Epithelial cell of proximal tubule (primary cell): ENCODE measurements around the gene SRPRB. TPM values are rescaled to one million over a fixed set of nuclear protein-coding genes. Genes with fewer than 3 reads are reported as not detected.

Source experiments
- DNase-seq: peaks from one replicate; pipeline ENCODE4 v3.0.0-alpha.2; 2011; ENCODE audit warnings: low read depth
- H3K4me3 ChIP-seq: 2 replicates; pipeline ENCODE4 v1.5.1; 2011; ENCODE audit warnings: low read depth, mild to moderate bottlenecking, low read length
- total RNA-seq: library from RNA; depleted of rRNA; stranded (reverse); fragments of >200 nt; gene quantifications from 2 replicates; pipeline ENCODE4 v1.2.3, GENCODE V29; 2015
- TF ChIP-seq, protein P1 (sequence below): conservative IDR thresholded peaks from 2 replicates; pipeline ENCODE4 v1.5.1; 2012; ENCODE audit warnings: low read depth, mild to moderate bottlenecking, low read length

SRPRB gene
- total RNA-seq, 1 donor from 2014 or later: 18.7 TPM

DNA sequence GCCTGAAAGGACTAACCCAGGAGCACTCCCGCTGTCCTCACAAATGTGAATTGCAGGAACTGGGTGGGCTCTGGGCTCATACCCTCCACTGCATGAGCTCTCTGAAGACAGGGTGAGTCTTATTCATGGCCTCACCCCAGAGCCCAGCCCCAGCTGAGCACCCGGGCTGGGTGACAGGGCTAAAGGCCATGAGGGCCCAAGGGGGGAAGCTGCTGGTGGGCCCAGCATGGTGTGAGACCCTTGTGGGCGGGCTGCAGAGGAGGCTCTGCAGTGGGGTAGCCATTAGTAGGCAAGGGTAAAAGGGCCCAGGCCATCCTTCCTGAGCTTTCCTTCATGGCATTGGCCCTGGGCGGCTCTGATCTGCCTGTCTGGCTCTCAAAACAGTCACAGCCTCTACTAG lies 30.3 kb downstream of the SRPRB start:
- TF ChIP-seq, protein P1, sequence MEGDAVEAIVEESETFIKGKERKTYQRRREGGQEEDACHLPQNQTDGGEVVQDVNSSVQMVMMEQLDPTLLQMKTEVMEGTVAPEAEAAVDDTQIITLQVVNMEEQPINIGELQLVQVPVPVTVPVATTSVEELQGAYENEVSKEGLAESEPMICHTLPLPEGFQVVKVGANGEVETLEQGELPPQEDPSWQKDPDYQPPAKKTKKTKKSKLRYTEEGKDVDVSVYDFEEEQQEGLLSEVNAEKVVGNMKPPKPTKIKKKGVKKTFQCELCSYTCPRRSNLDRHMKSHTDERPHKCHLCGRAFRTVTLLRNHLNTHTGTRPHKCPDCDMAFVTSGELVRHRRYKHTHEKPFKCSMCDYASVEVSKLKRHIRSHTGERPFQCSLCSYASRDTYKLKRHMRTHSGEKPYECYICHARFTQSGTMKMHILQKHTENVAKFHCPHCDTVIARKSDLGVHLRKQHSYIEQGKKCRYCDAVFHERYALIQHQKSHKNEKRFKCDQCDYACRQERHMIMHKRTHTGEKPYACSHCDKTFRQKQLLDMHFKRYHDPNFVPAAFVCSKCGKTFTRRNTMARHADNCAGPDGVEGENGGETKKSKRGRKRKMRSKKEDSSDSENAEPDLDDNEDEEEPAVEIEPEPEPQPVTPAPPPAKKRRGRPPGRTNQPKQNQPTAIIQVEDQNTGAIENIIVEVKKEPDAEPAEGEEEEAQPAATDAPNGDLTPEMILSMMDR: no peak
- H3K4me3 ChIP-seq: no peak overlapping the region
- DNase-seq: no peak

DNA sequence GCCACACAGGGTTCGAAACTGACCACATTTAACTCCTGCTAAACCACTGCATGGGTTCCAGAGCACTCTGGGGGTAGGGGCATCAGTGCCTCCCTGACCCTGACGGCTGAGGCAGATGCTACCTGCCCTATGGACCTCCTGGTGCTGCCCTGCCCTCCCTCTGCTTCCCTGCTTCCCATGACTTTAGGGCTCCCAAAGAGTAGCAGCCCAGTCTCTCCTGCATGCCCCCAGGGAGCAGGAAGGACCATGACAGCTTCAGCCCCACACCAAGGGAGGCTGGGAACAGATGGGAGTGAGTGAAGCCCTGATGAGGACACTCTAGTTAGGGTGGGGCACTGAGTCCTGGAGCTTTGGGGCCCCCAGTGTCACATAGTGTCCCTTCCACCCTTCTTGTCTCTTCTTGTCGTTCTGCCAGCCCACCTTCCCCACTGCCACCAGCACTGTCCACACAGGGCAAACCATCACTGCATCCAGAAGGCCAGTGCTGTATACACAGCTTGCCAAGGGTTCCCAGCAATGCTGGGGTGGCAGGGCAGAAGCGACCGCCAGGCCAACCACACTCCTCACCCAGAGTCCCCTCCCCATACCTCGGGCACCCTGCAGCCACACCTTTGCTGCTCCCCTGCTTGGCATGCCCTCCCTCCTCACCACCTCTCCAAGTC lies 31.0 kb downstream of the SRPRB start:
- no peak overlapping the region for H3K4me3 ChIP-seq
- DNase-seq: no peak
- TF ChIP-seq, protein P1: no peak

DNA sequence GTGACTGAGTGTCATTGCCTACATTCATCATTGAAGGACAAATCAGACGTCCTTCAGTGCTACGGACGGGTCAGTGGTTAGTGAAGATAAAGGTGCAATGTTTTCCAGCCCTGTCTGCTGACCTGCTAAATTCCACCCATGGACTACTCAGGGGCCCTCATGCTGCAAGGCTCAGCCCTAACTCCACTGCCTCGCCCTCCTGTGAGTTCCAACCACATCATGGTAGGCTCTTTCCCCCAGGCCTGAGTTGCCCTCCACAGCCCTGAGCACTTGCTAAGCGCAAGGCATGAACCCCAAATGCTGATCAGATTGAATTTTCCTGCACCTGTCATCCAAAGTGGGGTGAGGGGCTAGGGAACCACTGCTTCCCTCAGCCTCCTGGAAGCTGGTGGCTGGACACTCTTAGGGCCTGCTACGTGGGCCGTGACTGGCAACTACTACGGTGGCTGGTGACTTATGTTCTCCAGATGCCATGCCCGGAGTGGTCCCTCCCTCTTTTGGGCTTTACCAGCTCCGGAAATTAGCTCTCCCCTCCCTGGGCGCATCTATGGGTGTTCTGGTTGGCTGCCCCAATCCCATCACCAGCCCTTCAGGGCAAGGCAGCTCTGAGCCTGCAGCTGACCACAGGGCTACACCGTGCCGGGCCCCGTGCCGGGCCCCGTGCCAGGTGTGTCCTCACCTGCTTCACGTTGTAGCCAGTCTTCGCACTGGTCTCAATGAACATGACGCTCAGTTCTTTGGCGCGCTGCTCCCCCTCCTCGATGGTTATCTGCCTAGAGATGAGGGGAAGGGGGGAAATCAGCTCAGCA lies 32.1 kb downstream of the SRPRB start:
- H3K4me3 ChIP-seq: no peak overlapping the region
- TF ChIP-seq, protein P1: no peak
- no peak for DNase-seq

- TF ChIP-seq, protein P1: no peak
- H3K4me3 ChIP-seq: no peak overlapping the region
- no peak for DNase-seq
Observed at GRCh38 chr3:133838296-133838789, 32.7 kb downstream of the SRPRB start.

GRCh38 chr3:133838916-133839800 lies 33.5 kb downstream of the SRPRB start:
- DNase-seq: no peak
- TF ChIP-seq, protein P1: no peak
- H3K4me3 ChIP-seq: no peak overlapping the region

DNA sequence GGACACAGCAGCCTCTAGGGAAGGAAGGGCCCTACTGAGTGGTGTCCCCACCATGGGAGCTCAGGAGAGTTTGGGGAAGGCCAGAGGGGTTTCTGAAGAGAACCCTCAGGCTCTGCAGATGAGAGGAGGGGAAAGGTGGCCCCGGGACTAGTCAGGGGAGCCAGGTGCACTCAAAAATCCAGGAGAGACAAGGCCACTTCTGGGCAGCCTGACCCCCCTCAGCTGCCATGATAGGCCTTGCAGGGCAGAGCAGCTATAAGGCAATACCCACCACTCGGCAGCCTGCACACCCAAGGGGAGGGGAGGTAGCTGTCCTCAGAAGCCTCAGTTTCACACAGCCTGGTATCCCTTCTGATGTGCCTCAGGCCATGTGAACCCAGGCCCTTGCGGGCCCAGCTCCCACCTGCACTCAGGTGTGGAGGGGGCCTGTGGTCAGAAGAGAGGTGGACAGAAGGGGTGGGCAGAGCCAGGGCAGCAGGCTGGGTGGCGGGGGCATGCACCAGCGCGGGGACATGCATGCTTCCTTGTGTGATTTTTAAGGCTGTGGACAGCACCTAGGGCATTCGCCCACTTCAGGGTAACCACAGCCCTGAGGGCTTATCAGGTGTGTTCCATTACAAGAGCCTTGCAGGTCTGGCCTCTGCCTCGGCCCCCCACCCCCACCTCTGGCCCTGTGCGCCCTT lies 34.6 kb downstream of the SRPRB start:
- H3K4me3 ChIP-seq: no peak overlapping the region
- no peak for DNase-seq
- TF ChIP-seq, protein P1: no peak
